GM19035 (cell line): Measurements from ENCODE around the gene CDH4.
"Not testable (repeated sequence)": the region's sequence is repeated elsewhere in the genome, so short reads cannot be mapped to it uniquely, and the experiment has no call there.

Experiments used
- ATAC-seq: cut with Tn5 transposase; IDR thresholded peaks from one replicate; pipeline ENCODE4 v1.9.1; 2021; ENCODE audit not compliant: unreplicated experiment

CDH4 gene

DNA sequence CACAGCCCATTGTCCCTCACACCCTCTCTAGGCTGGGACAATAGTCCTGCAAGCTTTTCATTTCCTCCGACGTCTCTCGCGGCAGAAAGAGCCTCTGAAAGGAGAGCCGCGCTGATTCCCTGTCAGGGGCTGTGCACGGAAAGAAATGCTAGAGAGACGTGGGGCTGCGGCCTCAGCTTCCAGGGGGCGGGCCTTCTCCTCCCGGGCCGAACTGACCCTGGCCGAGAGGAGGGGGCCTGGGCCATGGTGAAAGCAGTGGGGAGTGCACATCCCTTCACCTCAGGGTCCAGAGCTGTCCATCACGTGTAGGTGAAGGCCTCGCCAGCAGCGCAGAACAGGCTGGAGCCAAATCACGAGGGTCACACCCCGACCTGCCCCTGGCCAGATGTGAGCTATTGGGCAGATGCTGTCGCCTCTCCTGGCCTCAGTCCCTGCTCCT is 593.2 kb downstream of the CDH4 start:
- ATAC-seq, result no peak

DNA sequence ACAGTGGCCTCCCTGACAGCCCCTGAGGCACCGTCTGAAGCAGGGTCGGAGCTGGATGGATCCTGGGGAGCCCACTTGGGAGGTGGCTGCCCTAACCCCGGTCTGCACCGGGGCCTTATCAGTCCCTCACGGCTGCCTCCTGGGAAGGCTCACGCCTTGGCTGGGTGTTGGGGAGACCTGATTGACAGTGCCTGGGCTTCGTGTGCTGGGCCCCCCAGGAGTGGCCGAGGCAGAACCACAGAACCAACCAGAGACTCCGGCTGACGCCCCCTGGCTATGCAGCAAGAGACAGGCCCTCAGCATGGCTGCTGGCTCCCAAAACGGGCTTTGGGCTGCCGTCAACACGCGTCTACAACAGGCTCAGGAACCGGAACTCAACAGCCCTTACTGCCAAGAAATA is 594.0 kb downstream of the CDH4 start:
- ATAC-seq, result no peak

DNA sequence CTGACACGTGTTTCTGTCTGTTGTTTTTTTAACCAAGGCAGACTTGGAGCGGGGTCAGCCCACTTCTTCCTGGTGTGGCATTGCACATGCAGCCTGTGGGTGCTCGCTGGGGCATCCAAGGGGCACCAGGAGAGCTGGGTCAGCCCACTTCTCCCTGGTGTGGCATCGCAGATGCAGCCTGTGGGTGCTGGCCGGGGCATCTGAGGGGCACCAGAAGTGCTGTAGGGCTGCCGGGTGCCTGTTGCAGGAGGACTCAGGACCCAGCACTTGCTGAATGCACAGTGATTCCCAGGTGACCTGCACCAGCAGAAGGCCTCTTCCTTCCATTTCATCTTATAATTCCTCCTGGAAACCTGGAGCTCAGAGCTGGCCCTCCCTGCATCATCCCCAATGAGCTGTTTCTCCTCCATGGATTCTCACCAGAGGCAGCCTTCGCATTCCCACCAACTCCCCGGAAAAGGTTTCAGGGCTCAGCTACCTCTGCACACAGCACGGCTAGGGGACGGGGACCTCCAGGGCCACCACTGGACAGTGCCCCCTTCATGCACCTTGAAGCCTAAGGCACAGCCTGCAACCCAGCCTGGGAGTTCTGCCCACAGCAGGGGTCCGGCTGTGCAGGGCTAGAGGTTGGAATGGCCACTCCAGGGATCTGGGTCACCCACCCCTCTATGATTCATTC is 594.8 kb downstream of the CDH4 start:
- ATAC-seq, result no peak

DNA sequence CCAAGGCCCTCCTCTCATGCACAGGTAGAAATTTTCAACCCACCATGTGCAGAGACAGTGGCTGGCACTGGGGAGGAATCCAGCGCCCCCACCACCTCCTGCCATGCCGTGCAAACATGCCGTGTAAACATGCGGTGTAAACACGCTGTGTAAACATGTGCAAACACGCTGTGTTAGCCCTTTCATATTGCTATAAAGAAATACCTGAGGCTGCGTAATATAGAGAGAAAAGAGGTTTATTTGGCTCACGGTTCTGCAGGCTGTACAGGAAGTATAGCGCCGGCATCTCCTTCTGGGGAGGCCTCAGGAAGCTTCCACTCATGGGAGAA is 595.3 kb downstream of the CDH4 start:
- ATAC-seq, result no peak

DNA sequence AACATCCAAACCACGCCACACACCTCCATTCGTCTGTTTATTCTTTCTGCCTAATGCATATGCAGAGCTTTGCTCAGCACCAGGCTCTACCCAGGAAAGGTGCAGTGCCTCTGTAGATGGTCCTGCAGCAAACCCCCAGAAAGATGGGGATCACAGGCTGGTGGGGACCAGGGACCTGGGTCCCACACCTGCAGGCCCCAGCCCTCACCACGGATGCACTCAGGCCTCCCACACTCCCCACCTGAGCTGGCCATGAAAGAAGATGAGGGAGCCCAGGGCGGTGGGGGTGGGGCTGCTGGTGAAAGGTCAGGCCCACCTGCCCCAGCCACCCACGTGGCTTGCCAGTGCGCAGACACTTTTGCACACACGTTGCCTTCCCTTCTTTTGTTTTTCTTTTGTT is 595.9 kb downstream of the CDH4 start:
- ATAC-seq, result no peak

DNA sequence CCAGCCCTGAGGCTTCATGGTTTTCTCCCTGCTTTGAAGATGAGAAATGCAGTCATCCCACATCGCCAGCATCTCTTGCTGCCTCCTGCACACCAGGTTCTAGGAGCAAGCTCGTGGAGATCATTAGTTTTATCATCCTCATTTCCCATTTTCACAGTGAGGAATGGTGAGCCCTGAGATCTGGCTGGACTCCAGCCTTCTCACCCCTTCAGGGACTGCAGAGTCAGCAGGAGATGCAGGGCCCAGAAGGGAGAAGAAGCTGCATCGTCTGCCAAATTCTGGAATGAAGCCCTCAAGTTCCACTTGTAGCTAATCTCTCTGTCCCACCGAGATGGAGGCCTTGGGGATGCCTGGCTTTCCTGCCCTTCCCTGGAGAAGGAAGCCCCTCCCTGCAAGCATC is 596.8 kb downstream of the CDH4 start:
- ATAC-seq, result no peak

DNA sequence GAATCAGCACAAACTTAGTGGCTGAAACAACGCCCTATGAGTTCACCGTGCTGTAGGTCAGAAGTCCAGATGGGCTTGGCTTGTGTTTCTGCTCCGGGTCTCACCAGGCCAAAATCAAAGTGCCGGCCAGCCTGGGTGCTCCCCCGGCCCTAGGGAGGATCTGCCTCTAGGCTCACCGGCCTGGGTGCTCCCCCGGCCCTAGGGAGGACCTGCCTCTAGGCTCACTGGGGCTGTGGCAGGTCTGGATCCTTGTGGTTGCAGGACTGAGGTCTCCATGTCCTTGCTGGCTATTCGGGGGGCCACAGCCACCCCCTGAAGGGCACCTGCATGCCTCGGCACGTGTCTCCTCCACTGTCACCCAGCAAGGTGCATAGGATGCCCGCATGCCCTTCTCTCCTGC is 597.3 kb downstream of the CDH4 start:
- ATAC-seq, result no peak

DNA sequence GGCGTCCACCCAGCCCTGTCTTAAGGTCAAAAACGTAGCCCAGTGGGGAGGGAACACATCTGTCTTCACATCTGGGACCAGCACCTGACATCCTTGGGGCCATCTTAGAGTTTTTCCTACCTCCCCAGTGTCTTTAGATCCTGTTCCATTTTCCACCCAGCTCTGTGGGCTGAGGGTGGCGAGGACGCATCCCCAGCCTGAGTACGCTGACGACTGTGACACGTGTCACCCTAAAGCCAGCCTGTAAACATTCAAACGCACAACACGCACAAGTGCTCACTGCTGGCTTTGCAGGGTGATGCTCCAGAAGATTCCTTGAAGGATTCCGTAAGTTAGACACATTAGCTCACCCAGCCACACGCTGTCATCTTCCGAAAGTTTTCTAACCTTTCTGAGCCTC is 597.8 kb downstream of the CDH4 start:
- no peak for ATAC-seq

DNA sequence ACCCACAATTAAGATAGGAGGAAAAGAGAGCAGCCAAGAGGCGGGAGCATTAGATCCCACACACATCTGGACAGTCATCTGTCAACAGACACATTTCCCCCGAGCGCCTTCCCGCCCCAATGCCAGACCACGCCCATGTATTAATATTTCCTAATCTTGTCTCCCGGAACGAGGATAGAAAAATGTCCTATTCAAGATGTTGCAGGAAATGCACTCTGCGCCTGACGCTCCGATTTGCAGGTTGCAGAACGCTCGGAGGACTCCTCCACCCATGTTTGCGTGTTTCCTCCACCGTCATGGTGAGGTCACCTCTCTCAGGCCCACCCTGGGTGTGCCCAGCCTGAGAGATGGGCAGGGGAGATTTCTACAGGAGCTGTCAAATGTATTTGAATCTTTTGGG is 598.4 kb downstream of the CDH4 start:
- ATAC-seq, result no peak

DNA sequence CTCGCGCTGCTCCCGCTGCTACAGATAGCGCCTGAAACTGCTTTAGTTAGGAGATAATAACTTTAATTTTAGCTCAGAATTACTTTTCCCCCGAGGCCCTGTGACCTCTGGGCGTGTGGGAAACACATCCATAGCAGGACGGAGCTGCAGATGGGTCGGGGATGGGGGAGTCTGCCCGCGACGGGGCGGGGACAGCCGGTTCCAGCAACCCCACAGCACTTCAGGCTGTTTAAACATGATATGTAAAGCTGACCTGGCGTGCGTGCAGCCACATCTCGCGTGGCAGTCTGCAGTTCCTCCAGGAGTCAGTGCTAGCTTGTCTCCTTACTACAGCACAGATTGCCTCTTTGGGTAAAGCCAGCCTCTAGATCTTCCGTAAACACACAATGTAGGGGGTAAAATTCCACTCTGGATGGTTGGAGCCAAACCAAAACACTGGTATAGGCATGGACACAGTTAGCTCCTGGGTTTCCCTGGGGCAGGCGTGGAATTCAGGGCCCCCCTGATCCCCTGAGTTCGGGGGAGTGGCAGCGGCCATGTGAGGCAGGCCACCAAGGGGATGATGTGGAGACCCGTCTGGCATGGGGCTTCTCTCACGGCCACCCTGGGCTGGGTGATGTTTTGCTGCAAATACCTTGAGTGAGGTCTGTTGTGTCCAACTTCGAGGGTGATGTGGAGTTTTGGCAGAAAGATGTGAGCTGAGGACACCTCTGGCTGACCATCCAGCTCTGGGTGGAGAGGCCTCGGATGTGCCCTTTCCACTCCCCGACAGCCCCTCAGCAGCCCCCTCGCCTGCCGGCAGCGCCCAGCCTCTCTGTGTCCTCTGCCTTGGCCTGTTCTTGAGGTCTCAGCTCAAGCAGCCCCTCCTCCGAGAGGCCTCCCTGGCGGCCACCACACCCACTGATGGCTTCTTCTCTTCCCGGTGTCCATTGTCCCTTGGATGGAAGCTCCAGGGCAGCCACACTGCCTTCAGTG is 599.2 kb downstream of the CDH4 start:
- ATAC-seq, result no peak

DNA sequence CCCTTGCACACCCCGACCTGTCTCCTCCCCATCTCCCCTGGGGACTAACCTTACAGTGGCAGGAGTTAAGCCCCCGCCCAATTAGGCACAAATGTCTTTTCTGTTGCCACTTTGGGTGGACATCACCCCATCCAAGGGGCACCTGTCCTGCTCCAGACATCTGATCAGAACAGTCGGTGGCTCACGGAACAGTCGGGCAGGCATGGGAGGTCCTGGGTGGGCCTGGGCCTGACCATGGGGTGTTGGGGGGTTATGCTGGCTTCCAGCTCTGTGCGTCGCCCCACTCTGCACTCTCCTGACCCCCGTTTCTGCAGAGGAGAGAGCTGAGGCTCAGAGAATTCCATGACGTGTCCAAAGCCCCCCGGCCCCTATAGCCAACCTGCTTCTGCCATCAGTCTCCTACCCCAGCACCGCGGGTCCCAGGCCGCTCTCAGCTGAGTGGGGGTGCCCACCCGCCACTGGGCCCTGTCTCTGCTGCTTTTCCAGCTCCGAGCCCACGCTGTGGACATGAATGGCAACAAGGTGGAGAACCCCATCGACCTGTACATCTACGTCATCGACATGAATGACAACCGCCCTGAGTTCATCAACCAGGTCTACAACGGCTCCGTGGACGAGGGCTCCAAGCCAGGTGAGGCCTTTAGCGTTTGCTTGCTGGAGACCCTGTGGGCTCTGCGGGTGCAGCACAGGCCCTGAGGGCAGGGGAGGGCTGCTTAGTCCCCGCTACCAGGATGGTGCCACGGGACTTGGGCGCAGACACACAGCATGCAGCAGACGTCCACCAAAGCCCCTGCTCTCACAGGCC is 600.4 kb downstream of the CDH4 start:
- no peak for ATAC-seq

DNA sequence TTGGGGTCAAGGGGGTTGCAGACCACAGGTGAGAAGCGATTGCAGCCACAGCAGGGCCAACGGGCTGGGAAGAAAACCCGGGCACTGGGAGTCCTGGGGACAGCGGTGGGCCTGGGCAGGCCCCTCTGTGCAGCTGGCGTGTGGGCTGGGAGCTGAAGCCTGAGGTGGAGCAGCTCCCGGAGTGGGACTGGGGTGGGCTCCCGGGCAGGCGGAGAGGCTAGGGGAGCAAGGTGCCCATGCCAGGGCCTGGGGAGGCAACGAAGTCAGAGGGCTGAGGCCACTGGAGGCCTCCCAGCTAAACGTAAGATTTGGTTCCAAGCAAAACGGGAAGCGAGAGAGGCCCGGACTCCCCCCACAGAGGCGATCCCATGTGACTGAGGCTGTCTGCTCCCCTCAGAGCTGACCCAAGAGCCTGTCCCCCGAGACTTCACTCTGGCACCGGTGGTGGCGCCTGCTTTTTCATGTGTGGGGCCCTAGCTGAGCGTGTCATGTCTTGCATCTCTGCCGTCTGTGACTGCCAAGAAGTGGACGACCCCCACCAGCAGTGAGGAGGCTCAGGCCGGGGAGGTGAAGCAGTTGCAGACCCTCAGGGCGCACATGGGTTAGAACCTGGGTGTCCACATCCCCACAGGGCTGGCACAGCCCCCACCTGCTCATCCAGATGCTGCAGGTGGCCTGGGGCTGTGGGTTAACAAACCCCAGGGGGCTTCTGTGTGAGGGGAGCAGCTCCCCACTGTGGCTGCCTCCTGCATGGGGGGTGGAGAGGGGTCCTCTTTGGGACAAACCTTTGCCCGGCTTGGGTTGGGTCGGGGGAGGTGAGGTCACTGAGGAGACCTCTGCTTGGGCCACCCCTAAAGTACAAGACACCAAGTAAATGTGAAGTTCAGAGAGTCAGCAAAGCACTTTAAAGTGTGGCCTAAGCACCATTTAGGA is 601.3 kb downstream of the CDH4 start:
- no peak for ATAC-seq

DNA sequence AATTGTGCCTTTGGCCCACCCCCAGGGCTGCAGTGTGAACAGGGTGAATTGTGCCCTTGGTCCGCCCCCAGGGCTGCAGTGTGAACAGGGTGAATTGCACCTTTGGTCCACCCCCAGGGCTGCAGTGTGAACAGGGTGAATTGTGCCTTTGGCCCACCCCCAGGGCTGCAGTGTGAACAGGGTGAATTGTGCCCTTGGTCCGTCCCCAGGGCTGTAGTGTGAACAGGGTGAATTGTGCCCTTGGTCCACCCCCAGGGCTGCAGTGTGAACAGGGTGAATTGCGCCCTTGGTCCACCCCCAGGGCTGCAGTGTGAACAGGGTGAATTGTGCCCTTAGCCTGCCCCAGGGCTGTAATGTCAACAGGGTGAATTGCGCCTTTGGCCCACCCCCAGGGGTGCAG is 602.5 kb downstream of the CDH4 start:
- not testable (repeated sequence) for ATAC-seq

DNA sequence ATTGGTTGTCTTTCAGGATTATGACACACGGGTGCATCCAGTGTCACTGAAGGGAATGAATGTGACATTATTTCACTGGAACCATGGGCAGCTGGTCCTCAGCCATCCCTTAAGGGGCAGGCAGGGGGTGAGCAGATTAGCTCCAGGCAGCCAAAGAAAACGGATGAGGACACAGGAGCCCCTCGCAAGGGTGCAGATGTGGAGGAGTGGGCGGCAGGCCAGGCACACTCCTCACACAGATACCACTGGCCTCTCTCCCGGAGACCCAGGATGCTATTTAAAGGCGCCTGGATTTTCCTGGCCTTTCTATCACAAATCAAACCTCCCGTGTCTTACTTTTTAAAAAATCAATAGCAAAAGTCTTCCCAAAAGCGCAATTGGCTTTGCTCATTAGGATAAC is 603.2 kb downstream of the CDH4 start:
- no peak for ATAC-seq

DNA sequence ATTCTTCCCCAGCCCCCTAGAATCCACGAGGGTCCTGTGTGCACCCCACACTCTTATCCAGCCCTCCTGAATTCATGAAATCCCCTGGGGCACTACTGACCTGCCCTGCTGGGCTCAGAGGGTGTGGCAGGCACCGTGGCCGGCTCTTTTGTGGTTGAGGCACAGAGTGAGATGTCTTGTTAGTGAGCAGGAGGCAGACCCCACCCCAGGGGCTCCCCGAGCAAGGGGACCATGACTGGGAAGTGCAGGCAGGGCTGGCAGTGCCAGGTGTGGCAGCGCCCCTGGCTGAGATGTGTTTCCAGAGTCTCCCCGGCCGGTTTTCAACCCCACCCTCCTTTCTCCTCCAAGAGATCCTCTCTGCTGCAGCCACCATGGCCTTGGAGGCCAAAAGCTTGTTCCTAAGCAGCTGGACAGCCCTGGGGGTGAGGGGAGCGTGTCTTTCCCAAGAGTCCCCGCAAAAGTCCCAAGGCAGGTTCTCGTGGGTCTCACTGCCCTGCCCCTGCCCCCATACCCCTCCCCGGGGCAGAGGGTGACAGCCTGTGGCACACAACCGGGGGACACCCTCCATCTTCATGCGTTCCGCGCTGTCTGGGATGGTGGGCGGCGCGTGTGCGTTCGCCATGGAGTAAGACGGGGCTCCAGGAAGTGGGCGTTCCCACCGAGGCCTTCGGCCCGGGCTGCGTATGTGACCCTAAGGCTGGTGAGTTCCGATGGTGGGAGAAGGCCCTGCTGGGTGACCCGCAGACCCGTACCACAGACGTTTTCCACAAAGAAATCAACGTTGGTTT is 604.8 kb downstream of the CDH4 start:
- no peak for ATAC-seq

DNA sequence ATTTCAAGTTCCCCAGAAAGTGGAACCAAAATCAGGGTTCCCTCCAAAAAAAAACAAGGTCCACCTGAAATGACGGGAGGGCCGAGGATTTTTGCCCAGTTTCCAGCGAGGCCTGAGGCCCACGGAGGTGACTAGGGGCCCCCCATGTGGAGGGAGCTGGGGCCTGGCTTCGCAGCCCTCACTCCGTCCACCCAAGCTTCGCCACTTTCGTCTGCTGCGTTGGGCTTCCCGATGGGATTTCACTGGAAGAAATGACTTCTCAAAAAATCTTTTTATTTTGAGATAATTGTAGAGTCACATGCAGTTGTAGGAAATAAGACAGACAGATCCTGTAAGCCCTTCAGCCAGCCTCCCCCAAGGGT is 605.3 kb downstream of the CDH4 start:
- no peak for ATAC-seq

DNA sequence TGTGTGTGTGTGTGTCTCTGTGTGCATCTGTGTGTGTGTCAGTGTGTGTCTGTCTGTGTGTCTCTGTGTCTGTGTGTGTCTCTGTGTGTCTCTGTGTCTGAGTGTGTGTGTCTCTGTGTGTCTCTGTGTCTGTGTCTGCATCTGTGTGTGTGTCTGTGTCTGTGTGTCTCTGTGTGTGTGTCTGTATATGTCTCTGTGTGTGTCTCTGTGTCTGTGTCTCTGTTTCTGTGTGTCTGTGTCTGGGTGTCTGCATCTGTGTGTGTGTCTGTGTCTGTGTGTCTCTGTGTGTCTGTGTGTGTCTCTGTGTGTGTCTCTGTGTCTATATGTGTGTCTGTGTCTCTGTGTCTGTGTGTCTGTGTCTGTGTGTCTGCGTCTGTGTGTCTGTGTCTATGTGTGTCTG is 605.8 kb downstream of the CDH4 start:
- ATAC-seq, result no peak

DNA sequence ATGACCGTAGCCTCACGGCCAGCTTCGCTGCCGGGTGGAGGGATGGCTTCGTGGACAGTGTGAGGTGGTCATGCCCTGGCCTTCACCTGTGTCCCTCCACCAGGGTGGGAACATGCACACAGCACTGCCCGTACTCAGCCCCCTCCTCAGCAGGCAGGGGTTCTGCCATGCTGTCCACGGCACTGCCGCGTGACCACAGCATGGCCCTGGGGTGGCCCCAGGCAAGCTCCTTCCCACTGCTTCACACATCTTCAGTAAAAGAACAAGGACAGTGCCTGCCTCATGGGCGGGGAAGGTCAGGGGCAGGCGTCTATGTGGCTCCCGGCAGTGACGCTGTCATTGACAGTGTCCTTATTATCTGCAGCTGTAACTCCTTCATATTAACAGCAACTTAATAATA is 607.7 kb downstream of the CDH4 start:
- no peak for ATAC-seq

DNA sequence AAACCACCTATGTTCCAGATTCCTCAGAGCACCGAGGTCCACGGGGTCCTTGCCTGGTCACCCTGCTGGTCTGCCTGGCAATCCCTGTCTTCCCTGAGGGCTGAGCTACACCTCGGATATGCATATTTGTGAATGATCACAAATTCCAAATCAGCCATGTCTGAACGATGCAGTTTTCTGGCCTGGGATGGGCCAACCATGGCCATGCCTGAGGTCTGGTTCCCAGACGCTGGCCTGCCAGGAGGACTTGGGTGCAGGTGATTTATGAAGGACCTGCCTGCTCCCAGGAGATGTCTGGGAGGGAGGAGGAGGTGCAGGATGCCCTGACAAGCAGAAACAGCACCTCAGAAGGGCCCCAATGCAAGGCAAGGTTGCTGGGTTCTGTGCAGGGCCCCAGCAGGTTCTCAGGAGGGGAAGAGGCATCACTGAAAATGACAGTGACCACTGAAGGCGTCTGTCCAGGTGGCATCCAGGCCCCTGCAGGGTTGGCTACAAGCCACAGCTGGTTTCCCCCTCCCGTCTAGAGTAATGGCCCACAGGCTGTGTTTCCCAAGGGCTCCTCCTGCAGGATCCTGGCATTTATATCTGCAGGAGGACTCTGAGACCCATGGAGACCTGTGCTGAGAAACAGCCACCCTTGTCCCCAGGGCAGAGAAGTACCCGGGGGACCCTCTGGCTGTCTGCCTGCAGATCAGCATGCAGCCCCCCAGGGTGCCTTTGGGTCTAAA is 608.4 kb downstream of the CDH4 start:
- no peak for ATAC-seq
